Stimulated activated CD8-positive, alpha-beta memory T cell treated with anti-CD3 and anti-CD28 coated beads, Interleukin-4, amount 100 ng/mL, for 24 hours (primary cell): ENCODE data around the gene TRANK1.

ENCODE experiments used
- DNase-seq: peaks from one replicate; pipeline ENCODE4 v3.0.0-alpha.2; 2020; ENCODE audit warnings: low read depth

TRANK1 gene

DNA sequence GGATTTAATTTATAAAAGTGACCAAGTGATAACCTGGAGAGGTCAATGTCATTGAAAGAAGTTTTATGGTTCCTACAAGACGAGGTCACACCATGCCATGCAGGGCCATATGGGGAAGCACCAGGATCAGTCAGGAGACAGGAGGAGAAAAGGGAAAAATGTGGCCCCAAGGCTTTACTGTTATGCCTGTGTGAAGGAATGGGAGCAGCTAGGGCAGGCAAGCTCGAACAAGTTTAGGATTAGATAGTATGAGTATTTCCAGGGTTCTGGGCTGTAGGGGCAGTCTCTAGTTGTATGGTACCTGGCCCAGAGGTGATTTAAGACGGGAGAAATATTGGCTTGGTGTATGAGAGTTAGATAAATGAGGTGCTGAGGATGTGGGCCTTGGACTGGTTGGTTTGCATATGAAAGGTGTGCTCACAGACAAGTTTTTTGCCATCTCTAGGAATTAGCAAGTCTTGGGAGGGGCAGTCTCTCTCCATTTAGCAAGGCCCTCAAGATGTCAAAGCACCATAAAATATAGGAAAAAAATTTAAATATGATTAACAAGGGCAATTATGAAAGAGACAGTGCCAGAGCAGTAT, 144.2 kb downstream of the TRANK1 start:
- DNase-seq: no peak

DNA sequence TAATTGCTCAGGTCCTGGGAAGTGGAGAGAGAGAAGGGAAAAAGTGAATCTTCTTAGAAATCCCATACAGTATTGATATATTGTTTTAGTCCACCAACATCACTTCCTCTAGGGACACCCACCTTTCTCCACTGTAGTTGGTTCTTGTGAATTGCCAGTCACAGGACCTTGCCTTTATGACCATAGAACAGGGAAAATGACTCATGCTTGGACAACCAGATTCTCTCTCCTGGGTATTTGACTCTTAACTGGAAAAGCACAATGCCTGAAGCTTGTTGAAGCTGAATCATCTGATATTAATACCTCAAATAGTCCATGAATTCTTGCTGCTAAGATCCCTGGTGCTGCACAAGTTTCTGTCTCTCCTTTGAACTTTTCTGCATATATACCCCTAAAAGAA, 148.0 kb downstream of the TRANK1 start:
- no peak for DNase-seq

DNA sequence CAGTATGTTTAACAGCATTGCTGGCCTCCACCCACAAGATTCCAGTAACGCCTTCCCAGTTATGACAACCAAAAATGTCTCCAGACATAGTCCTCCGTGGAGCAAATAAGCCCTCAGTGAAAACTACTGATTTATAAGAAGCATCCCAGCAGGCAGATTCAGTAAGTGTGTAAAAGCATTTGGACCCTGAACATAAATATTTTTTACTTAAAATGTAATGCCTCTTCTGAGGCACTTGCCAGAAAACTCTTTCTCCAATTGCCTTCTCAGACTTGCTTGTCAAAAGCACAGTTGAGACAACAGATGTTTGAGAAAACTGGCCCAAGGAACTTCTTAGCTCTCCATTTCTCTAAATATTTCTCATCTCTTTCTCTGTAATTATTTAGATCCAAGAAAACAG, 148.7 kb downstream of the TRANK1 start:
- no peak for DNase-seq

DNA sequence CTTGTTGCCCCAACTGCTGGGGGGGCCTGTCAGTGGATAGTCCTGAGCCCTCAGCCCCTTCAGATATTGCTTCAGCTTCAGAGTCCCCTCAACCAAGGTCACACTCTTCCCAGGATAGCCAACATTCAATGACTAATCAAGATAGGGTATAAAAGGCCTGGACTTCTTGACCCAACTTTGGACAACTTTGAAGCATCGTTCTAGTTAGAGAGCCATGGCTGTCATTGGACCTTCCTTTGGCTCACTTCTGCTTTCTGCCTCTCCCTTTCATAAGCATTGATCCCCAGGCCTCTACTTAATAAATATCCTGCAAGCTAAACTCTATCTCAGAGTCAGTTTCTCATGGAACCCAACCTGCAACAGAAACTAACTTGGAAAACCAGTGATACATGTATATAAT, 149.2 kb downstream of the TRANK1 start:
- no peak for DNase-seq

DNA sequence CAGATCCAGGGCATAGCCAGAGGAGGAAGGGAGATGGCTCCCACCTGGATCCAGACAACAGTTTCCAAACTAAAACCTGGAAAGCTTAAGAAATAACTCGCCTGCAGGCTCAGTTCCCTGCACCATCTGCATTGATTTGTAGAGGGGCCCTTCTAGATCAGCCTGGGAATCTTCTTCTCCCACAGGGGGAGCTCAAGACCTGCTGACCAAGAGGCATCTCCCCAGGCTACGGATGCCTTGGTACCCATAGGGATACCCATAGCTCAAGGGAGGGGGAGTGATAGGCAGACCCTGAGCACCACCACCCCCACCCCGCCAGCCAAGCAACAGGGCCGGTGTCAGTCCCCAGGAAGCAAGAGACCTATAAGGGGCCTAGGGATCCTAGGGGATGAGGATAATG, 152.5 kb downstream of the TRANK1 start:
- DNase-seq: no peak

DNA sequence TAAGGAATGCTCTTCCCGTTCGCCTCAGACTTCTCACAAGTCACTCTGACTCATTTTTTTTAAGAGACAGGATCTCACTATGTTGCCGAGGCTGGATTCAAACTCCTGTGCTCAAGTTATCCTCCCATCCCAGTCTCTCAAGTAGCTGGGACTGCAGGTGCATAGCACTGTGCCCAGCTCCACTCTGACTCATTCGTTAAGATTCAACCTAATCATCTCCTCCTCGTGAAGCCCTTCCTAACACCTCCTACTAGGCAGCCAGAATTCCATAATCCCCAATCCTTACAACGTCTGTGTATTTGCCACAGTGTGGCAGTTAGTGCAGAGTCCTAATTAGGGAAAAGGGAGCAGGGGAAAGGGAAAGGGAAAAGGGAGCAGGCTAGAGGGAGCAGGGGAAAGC, 154.1 kb downstream of the TRANK1 start:
- DNase-seq: no peak

DNA sequence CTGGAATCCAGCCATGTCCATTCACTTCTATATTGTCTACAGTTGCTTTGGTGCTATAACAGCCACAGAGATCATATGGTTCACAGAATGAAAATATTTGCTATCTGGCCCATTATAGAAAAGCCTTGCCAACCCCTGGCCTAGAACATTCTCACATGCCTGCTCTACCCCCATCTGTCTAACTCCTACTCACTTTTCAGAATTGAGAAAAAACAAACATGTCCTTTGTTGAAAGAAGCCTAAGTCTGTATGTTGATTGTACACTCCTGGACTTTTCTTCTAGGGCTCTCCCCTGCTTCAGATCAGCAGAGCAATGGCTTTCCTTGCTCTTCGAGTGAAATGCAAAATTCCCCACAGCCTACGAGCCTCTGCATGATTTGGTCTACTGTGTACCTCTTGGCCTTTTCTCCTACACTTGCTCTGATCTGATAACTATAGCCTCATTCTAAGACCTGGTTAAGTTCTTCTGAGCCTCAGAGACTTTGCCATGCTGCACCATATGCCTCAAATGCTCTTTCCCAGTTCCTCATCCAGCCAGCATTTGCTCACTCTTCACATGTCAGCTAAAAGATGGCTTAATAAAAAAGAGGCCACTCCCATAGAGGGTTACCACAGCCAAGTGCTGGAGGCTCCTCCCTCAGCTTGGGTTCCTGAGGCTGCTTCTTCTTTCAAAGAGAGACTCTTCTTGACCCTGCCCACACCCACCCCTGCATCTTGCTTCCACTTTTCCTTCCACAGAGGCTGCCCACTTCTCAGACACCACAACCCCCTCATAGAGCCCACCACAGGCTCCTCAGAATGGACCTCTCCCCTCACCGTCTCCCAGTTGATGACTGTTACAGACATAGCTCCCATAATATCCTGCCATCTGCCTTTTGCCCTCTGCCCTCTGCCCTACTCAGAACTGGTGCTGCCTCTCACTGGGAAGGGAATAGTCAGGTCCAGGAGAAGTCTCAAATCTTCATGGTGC, 157.6 kb downstream of the TRANK1 start:
- DNase-seq: no peak

DNA sequence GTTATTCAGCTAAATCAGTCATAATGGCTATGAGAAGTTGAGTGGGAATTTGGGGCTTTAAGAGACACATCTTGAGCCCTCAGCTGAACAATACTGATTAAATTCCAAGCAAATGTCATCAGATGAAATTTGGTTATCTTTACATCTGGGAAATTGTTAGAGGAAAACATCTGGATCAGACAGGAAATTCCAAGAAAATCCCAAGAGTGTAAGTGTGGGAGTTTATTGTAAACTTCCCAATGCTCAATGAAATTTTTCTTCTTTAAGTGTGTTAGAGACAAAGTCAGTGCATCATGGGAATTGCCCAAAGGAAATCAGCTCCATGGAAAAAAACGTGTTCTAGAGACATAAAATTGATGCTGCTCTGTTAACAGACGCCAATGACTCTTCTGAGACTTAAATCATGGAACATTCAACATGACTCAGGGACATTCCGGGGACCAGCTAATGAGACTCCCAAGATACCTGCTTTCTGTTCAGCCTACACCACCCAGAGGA, 160.7 kb downstream of the TRANK1 start:
- DNase-seq: no peak

DNA sequence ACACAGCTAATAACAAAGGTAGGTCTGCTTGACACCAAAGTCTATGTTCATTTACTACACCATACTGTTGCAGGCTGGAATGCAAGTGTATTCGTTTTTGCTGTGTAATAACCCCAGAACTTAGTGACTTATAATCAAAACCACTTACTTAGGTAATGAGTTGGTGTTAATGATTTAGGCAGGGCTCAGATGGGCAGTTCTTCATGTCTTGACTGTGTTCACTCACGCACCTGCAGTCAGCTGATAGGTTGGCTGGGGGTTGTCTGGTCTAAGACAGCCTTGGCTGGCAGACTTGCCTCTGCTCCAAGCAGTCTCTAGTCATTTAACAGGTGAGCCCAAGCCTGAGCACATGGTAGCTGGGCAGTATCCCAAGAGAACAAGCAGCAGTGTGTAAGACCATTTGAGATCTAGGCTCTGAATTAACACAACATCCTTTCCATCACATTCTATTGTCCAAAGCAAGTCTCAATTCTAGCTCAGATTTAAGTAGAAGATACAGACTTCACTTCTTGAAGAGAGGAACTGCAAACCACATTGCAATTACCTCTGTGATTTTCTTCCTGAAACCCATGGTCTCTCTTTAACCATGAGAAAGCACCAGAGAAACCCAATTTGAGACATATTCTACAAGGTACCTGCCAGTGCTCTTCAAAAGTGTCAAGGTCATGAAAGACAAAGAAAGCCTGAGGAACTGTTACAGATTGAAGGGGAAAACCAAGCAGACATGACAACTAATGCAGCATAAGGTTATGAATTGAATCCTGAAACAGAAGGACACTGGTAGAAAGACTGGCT, 167.2 kb downstream of the TRANK1 start:
- no peak for DNase-seq
